GM10248 (cell line): Measurements from ENCODE around the gene SOCS1.

Experiments used
- CTCF ChIA-PET: fragments of 300-600 bp; sonication (Branson Sonifier 250); formaldehyde crosslinking; extraction: SDS; loops from one replicate; lab custom pipeline; 2021; ENCODE audit warnings: antibody characterized with exemption; lab: Yijun Ruan, JAX
- POLR2A ChIA-PET: fragments of 350-650 bp; sonication (Branson Sonifier 250); formaldehyde crosslinking; extraction: SDS; loops from one replicate; lab custom pipeline; 2020; ENCODE audit warnings: antibody characterized with exemption; lab: Yijun Ruan, JAX
- DNase-seq: peaks from one replicate; pipeline ENCODE4 v3.0.0; 2012; ENCODE audit errors: extremely low spot score
- TF ChIP-seq, protein P1 (sequence below): IDR thresholded peaks from 2 replicates; pipeline ENCODE4 v1.5.1; 2012; ENCODE audit warnings: mild to moderate bottlenecking, low read depth; ENCODE audit errors: extremely low read depth, missing control alignments, control extremely low read depth

SOCS1 gene

DNA sequence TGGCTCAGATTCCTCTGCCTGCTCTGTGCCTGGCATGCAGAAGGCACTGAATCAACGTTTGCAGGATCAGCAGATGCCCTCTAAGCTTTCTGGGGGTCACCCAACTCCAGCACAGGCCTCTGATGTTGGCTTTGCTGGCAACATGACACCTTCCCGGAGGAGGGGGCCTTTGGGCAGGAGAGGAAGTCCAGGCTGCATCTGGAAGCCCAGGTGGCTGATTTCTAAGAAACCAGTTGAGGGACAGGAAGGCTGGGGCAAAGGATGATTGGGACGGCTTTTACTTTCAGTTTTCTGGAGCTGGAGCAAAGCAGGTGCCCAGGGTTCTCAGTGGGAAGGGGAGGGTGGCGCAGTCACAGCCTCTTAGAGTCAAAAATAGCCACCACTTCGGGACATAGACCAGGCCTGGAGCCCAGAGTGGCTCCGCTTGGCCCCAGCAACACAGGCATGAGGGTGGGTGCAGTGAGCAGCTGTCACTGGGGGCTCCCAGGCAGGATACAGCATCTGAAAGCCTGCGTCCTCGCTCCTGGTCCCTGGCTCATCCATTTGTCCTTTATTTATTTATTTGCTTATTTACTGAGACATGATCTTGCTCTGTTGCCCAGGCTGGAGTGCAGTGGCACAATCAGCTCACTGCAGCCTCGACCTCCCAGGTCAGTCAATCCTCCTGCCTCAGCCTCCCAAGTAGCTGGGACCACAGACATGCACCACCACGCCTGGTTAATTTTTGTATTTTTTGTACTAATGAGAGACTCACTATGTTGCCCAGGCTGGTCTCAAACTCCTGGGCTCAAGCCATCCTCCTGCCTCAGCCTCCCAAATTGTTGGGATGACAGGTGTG, 15.1 kb downstream of the SOCS1 start:
- TF ChIP-seq, protein P1, sequence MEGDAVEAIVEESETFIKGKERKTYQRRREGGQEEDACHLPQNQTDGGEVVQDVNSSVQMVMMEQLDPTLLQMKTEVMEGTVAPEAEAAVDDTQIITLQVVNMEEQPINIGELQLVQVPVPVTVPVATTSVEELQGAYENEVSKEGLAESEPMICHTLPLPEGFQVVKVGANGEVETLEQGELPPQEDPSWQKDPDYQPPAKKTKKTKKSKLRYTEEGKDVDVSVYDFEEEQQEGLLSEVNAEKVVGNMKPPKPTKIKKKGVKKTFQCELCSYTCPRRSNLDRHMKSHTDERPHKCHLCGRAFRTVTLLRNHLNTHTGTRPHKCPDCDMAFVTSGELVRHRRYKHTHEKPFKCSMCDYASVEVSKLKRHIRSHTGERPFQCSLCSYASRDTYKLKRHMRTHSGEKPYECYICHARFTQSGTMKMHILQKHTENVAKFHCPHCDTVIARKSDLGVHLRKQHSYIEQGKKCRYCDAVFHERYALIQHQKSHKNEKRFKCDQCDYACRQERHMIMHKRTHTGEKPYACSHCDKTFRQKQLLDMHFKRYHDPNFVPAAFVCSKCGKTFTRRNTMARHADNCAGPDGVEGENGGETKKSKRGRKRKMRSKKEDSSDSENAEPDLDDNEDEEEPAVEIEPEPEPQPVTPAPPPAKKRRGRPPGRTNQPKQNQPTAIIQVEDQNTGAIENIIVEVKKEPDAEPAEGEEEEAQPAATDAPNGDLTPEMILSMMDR: no peak
- CTCF ChIA-PET: interaction anchor here (1.1 to 1.4 kb wide), 2 partner anchors 15 to 291 kb away, joined by 3 to 4 read pairs; partner anchors contain the start of gene SOCS1
- no peak for DNase-seq
- POLR2A ChIA-PET: interaction anchor here (1.2 kb wide), 1 partner anchor 15 kb away, joined by 6 read pairs; the partner anchor contains the start of gene SOCS1

DNA sequence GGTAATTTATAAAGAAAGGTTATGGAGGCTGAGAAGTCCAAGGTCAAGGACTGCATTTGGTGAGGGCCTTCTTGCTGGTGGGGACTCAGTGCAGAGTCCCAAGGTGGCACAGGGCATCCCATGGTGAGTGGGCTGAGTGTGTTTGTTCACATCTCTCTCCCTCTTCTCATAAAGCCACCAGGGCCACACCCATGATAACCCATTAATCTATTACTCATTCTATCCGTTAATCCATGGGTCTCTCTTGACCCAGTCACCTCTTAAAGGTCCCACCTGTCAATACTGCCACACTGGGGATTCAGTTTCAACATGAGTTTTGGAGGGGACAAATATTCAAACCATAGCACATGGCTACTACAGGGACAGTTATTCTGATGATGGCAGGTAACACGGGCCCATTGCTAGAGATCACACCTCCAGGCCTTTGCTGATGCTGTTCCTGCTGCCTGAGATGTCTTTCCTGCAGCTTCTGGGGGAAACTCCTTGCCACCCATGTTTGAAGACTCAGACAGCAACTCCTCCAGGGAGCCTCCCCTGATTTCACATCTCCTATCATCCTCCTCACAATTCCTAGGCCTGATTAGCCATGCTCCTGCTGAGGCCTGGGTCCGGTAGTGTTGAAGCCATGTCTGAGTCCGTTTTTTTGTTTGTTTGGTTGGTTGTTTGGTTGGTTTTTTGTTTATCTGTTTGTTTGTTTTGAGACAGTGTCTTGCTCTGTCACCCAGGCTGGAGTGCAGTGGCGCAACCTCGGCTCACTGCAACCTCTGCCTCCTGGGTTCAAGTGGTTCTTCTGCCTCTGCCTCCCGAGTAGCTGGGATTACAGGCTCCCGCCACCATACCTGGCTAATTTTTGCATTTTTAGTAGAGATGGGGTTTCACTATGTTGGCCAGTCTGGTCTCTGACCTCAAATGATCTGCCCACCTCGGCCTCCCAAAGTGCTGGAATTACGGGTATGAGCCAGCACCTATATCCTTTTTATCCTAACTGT, 16.1 kb downstream of the SOCS1 start:
- ChIA-PET CTCF (interaction anchor here (1.1 kb wide), 1 partner anchor 290 kb away, joined by 3 read pairs; no protein-coding TSS in a partner anchor), POLR2A (interaction anchor here (1.2 kb wide), 1 partner anchor 16 kb away, joined by 6 read pairs; the partner anchor contains the start of gene SOCS1)
- TF ChIP-seq, protein P1: no peak
- DNase-seq: no peak

DNA sequence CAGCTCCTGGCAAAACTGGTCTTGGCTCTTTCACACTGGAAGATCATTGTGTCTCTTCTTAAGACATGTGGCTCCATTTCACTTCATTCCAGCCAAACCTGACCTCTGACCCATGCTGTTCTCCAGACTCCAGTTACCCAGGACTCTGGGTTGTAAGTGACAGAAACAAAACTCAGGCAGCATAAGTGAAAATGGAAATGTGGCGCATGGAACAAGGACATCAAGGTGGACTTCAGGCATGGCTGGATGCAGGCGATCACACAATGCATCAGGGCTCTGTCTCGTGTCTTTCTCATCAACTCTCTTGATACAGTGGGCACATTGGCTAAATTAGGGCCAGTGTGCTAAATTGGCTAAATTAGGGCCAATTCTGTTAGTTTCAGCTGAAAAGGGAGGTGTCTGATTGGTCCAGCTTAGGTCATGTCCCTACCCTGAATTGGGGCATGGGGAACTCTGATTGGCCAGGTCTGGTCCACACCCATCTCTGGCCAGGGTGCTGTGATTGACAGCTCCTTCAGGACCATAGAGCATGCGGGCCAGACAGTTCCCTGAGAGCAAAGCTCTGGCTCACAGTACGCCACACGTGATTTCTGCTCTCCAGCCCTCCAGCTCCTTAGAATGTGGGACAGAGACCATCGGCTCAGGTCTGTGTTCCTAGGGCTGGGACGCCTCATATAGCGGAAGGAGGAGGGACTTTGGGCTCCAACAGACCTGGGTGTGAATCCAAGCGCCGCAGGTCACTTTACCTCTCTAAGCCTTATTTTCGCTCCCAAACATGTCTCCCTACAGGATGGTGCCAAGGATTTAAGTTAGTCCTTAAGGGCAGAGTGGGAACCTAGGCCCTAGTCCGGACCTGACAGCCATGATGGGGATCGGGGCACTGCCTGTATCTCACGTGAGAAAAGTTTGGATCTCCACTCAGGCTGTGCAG, 17.5 kb downstream of the SOCS1 start:
- ChIA-PET POLR2A (interaction anchor here (1.0 kb wide), 1 partner anchor 9 kb away, joined by 5 read pairs; no protein-coding TSS in a partner anchor), CTCF (interaction anchor here (1.0 to 1.6 kb wide), 5 partner anchors 8 to 284 kb away, joined by 3 to 5 read pairs (median 3); partner anchors contain the start of gene SOCS1)
- TF ChIP-seq, protein P1: no peak
- no peak for DNase-seq

DNA sequence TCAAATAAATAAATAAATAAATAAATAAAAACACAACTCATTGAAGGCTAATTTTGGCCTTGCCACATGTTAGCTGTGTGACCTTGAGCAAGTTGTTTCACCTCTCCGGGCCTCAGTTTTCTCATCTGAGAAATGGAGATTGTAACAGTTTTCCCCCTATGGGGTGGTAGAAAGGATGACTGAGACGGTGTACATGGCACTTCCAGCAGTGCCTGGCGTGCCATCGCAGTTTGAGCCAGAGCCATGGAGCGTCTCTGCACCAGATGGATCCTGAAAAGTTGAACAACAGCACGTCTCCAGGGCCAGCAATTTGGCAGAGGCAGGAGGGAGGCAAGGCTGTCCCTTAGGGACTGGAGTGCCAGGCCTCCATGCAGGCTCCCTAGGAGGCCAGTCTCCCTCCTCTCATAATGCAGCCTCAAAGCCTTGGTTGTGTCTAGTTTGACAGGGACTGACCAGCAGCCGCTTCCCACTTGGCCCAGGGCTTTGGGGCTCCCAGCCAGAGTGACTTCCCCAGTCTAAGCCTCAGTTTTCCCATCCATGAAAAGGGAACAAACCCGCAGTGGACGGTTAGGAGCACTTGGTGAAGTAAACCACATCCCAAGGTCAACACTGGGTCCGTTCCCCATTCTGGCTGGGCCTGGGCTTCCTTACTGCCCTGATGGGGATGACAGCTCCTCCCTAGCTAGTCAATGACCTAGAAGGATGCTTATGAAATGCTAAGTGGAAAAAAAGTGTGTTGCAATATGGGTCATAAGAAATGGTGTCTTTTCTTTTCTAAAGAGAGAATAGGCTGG, 19.3 kb downstream of the SOCS1 start:
- DNase-seq: no peak
- TF ChIP-seq, protein P1: no peak
- CTCF ChIA-PET: interaction anchor here (1.5 to 1.6 kb wide), 2 partner anchors 9 to 15 kb away, joined by 5 to 6 read pairs; no protein-coding TSS in a partner anchor
- POLR2A ChIA-PET: no interaction called here

DNA sequence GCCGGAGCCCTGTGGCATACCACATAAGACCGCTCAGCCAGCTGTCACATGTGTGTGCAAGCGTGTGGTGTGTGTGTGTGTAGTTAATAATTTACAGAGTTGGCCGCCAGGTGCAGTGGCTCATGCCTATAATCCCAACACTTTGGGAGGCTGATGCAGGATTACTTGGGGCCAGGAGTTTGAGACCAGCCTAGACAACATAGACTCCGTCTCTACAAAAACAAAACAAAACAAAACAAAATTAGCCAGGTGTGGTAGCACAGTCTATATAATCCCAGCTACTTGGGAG, 20.4 kb downstream of the SOCS1 start:
- CTCF ChIA-PET: interaction anchor here (1.5 to 1.6 kb wide), 2 partner anchors 10 to 16 kb away, joined by 5 to 6 read pairs; no protein-coding TSS in a partner anchor

More for the DNA sequence above, 20.4 kb downstream of the SOCS1 start:
- TF ChIP-seq, protein P1: no peak
- no peak for DNase-seq
- POLR2A ChIA-PET: no interaction called here
